ENCODE data around the gene DBF4. TPM values are rescaled to one million over a fixed set of nuclear protein-coding genes. Genes with fewer than 3 reads are reported as not detected.
A peak's percentile ranks its signal among the peaks of the same experiment; 100 is the strongest.
"Not testable (repeated sequence)": the region's sequence is repeated elsewhere in the genome, so short reads cannot be mapped to it uniquely, and the experiment has no call there.

Gene DBF4
- total RNA-seq, 5 donors from 2014 or later (not counting 1 experiment from before 2014, with no cell fraction given) = 18.3 to 41.3 (median 26.7) TPM

- CTCF ChIA-PET = no interaction called here
- H3K9me3 Mint-ChIP-seq = no peaks in the 10 kb centered on the region
- DNase-seq = no peak
- no peak overlapping the region for H3K27ac ChIP-seq (ENCODE audit: low read length)
- no peaks in the 10 kb centered on the region for H3K9me3 ChIP-seq
- POLR2A ChIA-PET = interaction anchor here in 1 of 2 donors (0.6 kb wide), 1 partner anchor 404 kb away, joined by 4 read pairs; no protein-coding TSS in a partner anchor
- no peak overlapping the region for H3K27ac Mint-ChIP-seq
- H3K27me3 Mint-ChIP-seq = peaks cover 0 to 8% of the 10 kb centered on the region in 2 donors
- no peaks in the 10 kb centered on the region for H3K36me3 Mint-ChIP-seq
- no peak overlapping the region for H3K4me3 ChIP-seq (ENCODE audit: control insufficient read depth in 1 of 2, extremely low read depth in 1 of 2, low read length in 1 of 2)
- no peak overlapping the region for H3K4me3 Mint-ChIP-seq
- no peaks in the 10 kb centered on the region for H3K4me1 ChIP-seq (ENCODE audit: control insufficient read depth in 1 of 2, extremely low read depth in 1 of 2, insufficient read depth in 2 of 2, low read length in 2 of 2)
- H3K4me1 Mint-ChIP-seq = no peaks in the 10 kb centered on the region
- ATAC-seq (replicated peaks in 1 of 4) = no peak
- peaks cover 0 to 5% of the 10 kb centered on the region in 2 experiments for H3K27me3 ChIP-seq (replicated peaks in 1 of 2; ENCODE audit: control insufficient read depth in 2 of 2, extremely low read depth in 1 of 2, insufficient read depth in 2 of 2, low read length in 1 of 2)
- H3K36me3 ChIP-seq (ENCODE audit: control insufficient read depth in 2 of 2, extremely low read depth in 1 of 2, insufficient read depth in 1 of 2, low read length in 1 of 2) = no peaks in the 10 kb centered on the region
- WGBS (ENCODE audit: insufficient coverage) = no CpG with 5 or more reads among the region's 5 CpGs
Observed at GRCh38 chr7:87920578-87920977, 44.3 kb downstream of the DBF4 start.

DNA sequence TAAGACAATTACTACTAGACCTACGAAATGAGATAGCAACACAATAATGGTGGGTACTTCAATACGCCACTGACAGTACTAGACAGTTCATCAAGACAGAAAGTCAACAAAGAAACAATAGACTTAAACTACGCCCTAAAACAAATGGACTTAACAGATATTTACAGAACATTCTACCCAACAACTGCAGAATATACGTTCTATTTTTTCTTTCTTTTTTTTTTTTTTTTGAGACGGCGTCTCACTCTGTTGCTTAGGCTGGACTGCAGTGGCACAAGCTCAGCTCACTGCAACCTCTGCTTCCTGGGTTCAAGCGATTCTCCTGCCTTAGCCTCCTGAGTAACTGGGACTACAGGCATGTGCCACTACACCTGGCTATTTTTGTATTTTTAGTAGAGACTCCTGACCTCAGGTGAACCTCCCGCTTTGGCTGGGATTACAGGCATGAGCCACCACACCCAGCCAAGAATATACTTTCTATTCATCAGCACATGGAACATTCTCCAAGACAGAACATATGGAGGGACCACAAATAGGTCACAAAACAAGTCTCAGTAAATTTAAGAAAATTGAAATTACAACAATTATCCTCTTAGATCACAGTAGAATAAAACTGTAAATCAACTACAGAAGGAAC lies 46.6 kb downstream of the DBF4 start:
- ATAC-seq (replicated peaks in 1 of 4); H3K4me3 ChIP-seq (ENCODE audit: control insufficient read depth in 1 of 2, extremely low read depth in 1 of 2, low read length in 1 of 2); H3K4me1 Mint-ChIP-seq; CTCF ChIA-PET; H3K9me3 Mint-ChIP-seq; H3K27ac ChIP-seq (ENCODE audit: low read length); H3K27me3 ChIP-seq (replicated peaks in 1 of 2; ENCODE audit: control insufficient read depth in 2 of 2, extremely low read depth in 1 of 2, insufficient read depth in 2 of 2, low read length in 1 of 2); H3K27me3 Mint-ChIP-seq; H3K36me3 ChIP-seq (ENCODE audit: control insufficient read depth in 2 of 2, extremely low read depth in 1 of 2, insufficient read depth in 1 of 2, low read length in 1 of 2); H3K36me3 Mint-ChIP-seq; H3K27ac Mint-ChIP-seq; H3K4me3 Mint-ChIP-seq; H3K4me1 ChIP-seq (ENCODE audit: control insufficient read depth in 1 of 2, extremely low read depth in 1 of 2, insufficient read depth in 2 of 2, low read length in 2 of 2); DNase-seq; H3K9me3 ChIP-seq; POLR2A ChIA-PET: not testable (repeated sequence)
- 96% methylated on average over 4 of the region's 8 CpGs for WGBS (ENCODE audit: insufficient coverage)

GRCh38 chr7:87926581-87927461 lies 50.5 kb downstream of the DBF4 start:
- H3K36me3 Mint-ChIP-seq = no peaks in the 10 kb centered on the region

DNA sequence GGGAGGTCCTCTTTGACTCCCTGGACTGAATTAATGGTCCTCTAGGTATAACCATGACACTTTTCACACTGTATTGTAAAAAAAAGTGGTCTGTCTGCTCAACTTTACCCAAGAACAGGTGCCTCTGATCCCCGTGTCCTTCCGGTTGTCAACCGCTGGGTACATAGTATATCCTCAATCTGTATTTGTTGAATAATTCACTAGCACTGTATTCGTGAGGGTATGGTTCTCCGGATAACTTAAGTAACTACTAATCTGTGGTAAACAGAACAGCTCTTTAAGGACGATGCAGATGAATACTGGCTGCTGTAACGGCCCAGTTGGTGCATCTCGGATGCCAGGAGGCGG lies 57.3 kb downstream of the DBF4 start:
- ATAC-seq (replicated peaks in 1 of 4) = peak; percentile 14 to 53 (median 20)
- H3K27ac ChIP-seq (ENCODE audit: low read length) = peak overlapping the region; percentile 49
- peak in 1 of 35 experiments; percentile 4 for DNase-seq
- H3K9me3 Mint-ChIP-seq = no peaks in the 10 kb centered on the region
- peak overlapping the region; percentile 69 to 82 for H3K27ac Mint-ChIP-seq
- no peaks in the 10 kb centered on the region for H3K9me3 ChIP-seq
- H3K36me3 Mint-ChIP-seq = no peaks in the 10 kb centered on the region
- peak overlapping the region; percentile 65 to 89 for H3K4me3 ChIP-seq (ENCODE audit: control insufficient read depth in 1 of 2, extremely low read depth in 1 of 2, low read length in 1 of 2)
- peaks cover 11 to 21% (median 11%) of the 10 kb centered on the region in 3 donors for H3K4me1 Mint-ChIP-seq
- H3K4me1 ChIP-seq (ENCODE audit: control insufficient read depth in 1 of 2, extremely low read depth in 1 of 2, insufficient read depth in 2 of 2, low read length in 2 of 2) = peaks cover 0 to 11% of the 10 kb centered on the region in 2 experiments
- peaks cover 0 to 2% of the 10 kb centered on the region in 2 donors for H3K27me3 Mint-ChIP-seq
- no peaks in the 10 kb centered on the region for H3K27me3 ChIP-seq (replicated peaks in 1 of 2; ENCODE audit: control insufficient read depth in 2 of 2, extremely low read depth in 1 of 2, insufficient read depth in 2 of 2, low read length in 1 of 2)
- no CpG with 5 or more reads among the region's 9 CpGs for WGBS (ENCODE audit: insufficient coverage)
- ChIA-PET POLR2A (interaction anchor here (0.5 to 0.8 kb wide), 3 partner anchors 286 to 711 kb away, joined by 3 read pairs; partner anchors contain the start of gene SRI (in 1 of the 2)), CTCF (interaction anchor here (0.5 to 1.3 kb wide), 3 partner anchors 47 to 287 kb away, joined by 3 to 8 read pairs (median 4); partner anchors contain the start of gene SRI (in 1 of the 2))
- peak overlapping the region; percentile 87 to 91 (median 88) for H3K4me3 Mint-ChIP-seq
- H3K36me3 ChIP-seq (ENCODE audit: control insufficient read depth in 2 of 2, extremely low read depth in 1 of 2, insufficient read depth in 1 of 2, low read length in 1 of 2) = no peaks in the 10 kb centered on the region

More at GRCh38 chr7:87926581-87927461, 50.5 kb downstream of the DBF4 start:
- no peaks in the 10 kb centered on the region for H3K9me3 ChIP-seq
- no peaks in the 10 kb centered on the region for H3K4me1 ChIP-seq (ENCODE audit: control insufficient read depth in 1 of 2, extremely low read depth in 1 of 2, insufficient read depth in 2 of 2, low read length in 2 of 2)
- ChIA-PET POLR2A (interaction anchor here in 1 of 2 donors (0.6 kb wide), 1 partner anchor 11 kb away, joined by 3 read pairs; no protein-coding TSS in a partner anchor), CTCF (interaction anchor here in 1 of 2 donors (0.7 kb wide), 2 partner anchors 41 to 63 kb away, joined by 3 read pairs; no protein-coding TSS in a partner anchor)
- no peaks in the 10 kb centered on the region for H3K36me3 ChIP-seq (ENCODE audit: control insufficient read depth in 2 of 2, extremely low read depth in 1 of 2, insufficient read depth in 1 of 2, low read length in 1 of 2)
- DNase-seq (no peak), ATAC-seq (replicated peaks in 1 of 4) (no peak)
- no peak overlapping the region for H3K4me3 ChIP-seq (ENCODE audit: control insufficient read depth in 1 of 2, extremely low read depth in 1 of 2, low read length in 1 of 2)
- no peaks in the 10 kb centered on the region for H3K9me3 Mint-ChIP-seq
- H3K4me3 Mint-ChIP-seq = no peak overlapping the region
- H3K27me3 Mint-ChIP-seq = peaks cover 0 to 3% of the 10 kb centered on the region in 2 donors
- H3K27ac ChIP-seq (ENCODE audit: low read length) = no peak overlapping the region
- no peak overlapping the region for H3K27ac Mint-ChIP-seq
- no peaks in the 10 kb centered on the region for H3K4me1 Mint-ChIP-seq
- H3K27me3 ChIP-seq (replicated peaks in 1 of 2; ENCODE audit: control insufficient read depth in 2 of 2, extremely low read depth in 1 of 2, insufficient read depth in 2 of 2, low read length in 1 of 2) = no peaks in the 10 kb centered on the region
- 33% methylated on average over 5 of the region's 6 CpGs for WGBS (ENCODE audit: insufficient coverage)

DNA sequence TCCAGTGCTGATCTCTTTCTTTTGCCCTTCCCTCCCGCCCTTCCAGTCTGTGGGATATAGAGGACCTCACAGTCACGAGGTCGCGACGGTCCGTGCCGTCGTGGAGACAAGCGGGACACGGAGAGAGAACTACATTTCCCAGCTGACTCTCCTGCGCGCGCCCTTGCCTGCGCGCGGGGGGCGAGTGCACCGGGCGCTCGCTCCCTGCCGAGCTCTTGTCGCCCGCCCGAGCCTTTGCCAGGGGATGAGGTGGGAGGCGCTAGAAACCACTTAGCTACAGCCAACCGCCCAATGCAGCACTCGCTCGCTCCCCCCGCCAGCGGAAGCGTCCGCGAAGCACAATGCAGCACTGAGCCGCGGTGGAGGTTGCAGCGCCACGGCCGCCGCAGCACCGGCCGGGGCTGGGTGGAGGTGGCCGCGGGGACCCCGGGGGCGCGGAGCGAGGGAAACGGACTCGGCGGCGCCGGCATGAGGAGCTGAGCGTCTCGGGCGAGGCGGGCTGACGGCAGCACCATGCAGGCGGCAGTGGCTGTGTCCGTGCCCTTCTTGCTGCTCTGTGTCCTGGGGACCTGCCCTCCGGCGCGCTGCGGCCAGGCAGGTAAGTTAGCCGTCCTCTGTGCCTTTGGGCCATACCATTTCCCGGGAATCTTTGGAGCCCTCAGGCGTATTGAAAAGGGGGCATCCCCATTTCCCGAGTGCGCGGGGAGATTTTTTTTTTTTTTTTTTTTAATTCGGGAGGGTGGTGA lies 57.8 kb downstream of the DBF4 start, which contains the start of gene ADAM22:
Gene ADAM22, plus strand, starts transcription at position 299 of the 746 bp plus-strand sequence. Its CDS starts 215 bp downstream, at position 514.
- Mint-ChIP-seq H3K9me3 (no peaks in the 10 kb centered on the region), H3K4me1 (peaks cover 11 to 21% (median 11%) of the 10 kb centered on the region in 3 donors), H3K36me3 (peaks cover 4% of the 10 kb centered on the region), H3K4me3 (peak within 1 kb of the TSS; percentile 87 to 91 (median 88)), H3K27ac (peak within 1 kb of the TSS; percentile 69 to 82), H3K27me3 (peaks cover 0 to 2% of the 10 kb centered on the region in 2 donors)
- Histone ChIP-seq H3K9me3 (no peaks in the 10 kb centered on the region), H3K36me3 (ENCODE audit: control insufficient read depth in 2 of 2, extremely low read depth in 1 of 2, insufficient read depth in 1 of 2, low read length in 1 of 2) (no peaks in the 10 kb centered on the region), H3K4me1 (ENCODE audit: control insufficient read depth in 1 of 2, extremely low read depth in 1 of 2, insufficient read depth in 2 of 2, low read length in 2 of 2) (peaks cover 0 to 11% of the 10 kb centered on the region in 2 experiments), H3K27ac (ENCODE audit: low read length) (peak within 1 kb of the TSS; percentile 49), H3K4me3 (ENCODE audit: control insufficient read depth in 1 of 2, extremely low read depth in 1 of 2, low read length in 1 of 2) (peak within 1 kb of the TSS; percentile 65 to 89), H3K27me3 (replicated peaks in 1 of 2; ENCODE audit: control insufficient read depth in 2 of 2, extremely low read depth in 1 of 2, insufficient read depth in 2 of 2, low read length in 1 of 2) (no peaks in the 10 kb centered on the region)
- ChIA-PET POLR2A (interaction anchor here in 1 of 2 donors (0.7 to 0.8 kb wide), 2 partner anchors 286 to 712 kb away, joined by 3 read pairs; partner anchors contain the start of gene SRI), CTCF (interaction anchor here (0.5 to 1.3 kb wide), 5 partner anchors 47 to 770 kb away, joined by 4 to 8 read pairs (median 5); partner anchors contain the start of gene SRI (in 1 of the 2))
- ATAC-seq (replicated peaks in 1 of 4) = peak; percentile 93 to 98 (median 98)
- peak; percentile 51 to 88 (median 73) for DNase-seq
- under 1% methylated on average over 66 of the region's 70 CpGs for WGBS (ENCODE audit: insufficient coverage)

Measured in T-cell (primary cell).